ENCODE data around the gene ARHGEF4. TPM values are rescaled to one million over a fixed set of nuclear protein-coding genes. Genes with fewer than 3 reads are reported as not detected.

The ARHGEF4 gene
- total RNA-seq, 4 donors from 2014 or later: 52.8 to 82.4 (median 73.3) TPM

DNA sequence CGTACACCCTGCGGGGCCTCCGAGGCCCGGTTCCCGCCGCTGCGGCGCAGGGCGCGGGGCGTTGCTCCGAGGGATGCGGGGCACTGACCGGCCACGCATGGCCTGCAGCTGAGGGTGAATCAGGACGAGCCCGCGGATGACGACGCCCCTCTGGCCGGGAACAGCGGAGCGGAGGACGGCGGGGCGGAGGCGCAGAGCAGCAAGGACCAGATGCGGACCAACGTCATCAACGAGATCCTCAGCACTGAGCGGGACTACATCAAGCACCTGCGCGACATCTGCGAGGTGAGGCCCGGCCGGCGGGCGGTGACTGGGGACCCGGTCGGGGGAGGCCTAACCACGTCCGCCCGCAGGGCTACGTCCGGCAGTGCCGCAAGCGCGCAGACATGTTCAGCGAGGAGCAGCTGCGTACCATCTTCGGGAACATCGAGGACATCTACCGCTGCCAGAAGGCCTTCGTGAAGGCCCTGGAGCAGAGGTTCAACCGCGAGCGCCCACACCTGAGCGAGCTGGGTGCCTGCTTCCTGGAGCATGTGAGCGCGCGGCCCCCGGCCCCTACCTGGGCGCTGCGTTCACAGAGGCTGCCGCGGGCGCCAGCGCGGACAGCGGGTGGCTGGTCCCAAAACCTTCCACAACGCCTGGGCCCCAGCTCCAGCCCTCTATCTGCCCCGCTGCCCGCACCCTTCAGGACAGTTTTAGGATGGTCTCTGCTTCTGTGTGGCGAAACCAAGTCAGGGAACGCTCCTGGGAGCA is 203.4 kb downstream of the ARHGEF4 start:
- WGBS, 2 donors: 52 to 59% methylated on average over 20 to 38 of the region's 75 CpGs
- DNase-seq: no peak
- H3K4me1 ChIP-seq: peaks cover 2 to 27% (median 3%) of the 10 kb centered on the region in 3 donors
- H3K4me3 ChIP-seq: peak overlapping the region in 2 of 4 donors; percentile 18 to 32
- H3K27me3 ChIP-seq: peaks cover 0 to 24% (median 0%) of the 10 kb centered on the region in 4 donors
- no peak for TF ChIP-seq POLR2A (IDR thresholded peaks at IDR 0.05)
- TF ChIP-seq, protein P1, sequence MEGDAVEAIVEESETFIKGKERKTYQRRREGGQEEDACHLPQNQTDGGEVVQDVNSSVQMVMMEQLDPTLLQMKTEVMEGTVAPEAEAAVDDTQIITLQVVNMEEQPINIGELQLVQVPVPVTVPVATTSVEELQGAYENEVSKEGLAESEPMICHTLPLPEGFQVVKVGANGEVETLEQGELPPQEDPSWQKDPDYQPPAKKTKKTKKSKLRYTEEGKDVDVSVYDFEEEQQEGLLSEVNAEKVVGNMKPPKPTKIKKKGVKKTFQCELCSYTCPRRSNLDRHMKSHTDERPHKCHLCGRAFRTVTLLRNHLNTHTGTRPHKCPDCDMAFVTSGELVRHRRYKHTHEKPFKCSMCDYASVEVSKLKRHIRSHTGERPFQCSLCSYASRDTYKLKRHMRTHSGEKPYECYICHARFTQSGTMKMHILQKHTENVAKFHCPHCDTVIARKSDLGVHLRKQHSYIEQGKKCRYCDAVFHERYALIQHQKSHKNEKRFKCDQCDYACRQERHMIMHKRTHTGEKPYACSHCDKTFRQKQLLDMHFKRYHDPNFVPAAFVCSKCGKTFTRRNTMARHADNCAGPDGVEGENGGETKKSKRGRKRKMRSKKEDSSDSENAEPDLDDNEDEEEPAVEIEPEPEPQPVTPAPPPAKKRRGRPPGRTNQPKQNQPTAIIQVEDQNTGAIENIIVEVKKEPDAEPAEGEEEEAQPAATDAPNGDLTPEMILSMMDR (IDR thresholded peaks at IDR 0.05): no peak
- intact Hi-C loops (cut with DNase I): no loop called here
- H3K9me3 ChIP-seq: no peaks in the 10 kb centered on the region
- H3K36me3 ChIP-seq: peaks cover 0 to 81% (median 7%) of the 10 kb centered on the region in 3 donors
- no peak overlapping the region for H3K27ac ChIP-seq

DNA sequence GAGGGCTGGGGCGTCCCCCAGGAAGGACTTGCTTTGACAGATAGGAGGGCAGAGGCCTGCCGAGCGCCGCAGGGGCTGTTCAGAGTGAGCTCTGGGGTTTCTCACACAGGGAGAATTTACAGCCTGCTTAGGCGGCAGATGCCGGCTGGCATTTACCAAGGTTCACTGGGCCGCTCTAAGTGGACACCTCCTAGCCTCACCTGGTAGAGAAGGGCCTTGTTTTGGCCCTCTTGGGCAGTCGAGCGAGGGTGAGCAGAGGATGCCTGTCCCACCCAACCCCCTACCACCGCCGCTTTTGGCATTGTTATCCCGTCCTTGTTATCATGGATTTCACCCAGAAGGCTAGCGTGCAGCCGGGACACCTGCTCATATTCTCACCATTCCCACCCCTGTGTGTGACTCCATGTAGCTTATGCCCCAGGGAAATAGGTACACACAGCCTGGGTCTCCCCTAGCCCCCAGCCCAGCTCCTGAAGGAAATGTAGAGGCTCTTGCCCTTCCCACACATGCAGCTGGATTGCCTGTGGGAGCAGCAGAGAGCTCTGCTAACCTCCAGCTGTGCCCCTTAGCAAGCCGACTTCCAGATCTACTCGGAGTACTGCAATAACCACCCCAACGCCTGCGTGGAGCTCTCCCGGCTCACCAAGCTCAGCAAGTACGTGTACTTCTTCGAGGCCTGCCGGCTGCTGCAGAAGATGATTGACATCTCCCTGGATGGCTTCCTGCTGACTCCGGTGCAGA is 204.1 kb downstream of the ARHGEF4 start:
- no peak overlapping the region for H3K4me3 ChIP-seq
- no peak for DNase-seq
- no peak for TF ChIP-seq POLR2A (IDR thresholded peaks at IDR 0.05)
- TF ChIP-seq, protein P1 (IDR thresholded peaks at IDR 0.05): no peak
- 80% methylated on average over 7 to 15 of the region's 23 CpGs for WGBS, 2 donors
- peaks cover 0 to 17% (median 0%) of the 10 kb centered on the region in 4 donors for H3K27me3 ChIP-seq
- H3K9me3 ChIP-seq: no peaks in the 10 kb centered on the region
- intact Hi-C loops (cut with DNase I): no loop called here
- H3K27ac ChIP-seq: no peak overlapping the region
- H3K4me1 ChIP-seq: peaks cover 0 to 20% (median 0%) of the 10 kb centered on the region in 3 donors
- H3K36me3 ChIP-seq: peaks cover 0 to 87% (median 7%) of the 10 kb centered on the region in 3 donors

DNA sequence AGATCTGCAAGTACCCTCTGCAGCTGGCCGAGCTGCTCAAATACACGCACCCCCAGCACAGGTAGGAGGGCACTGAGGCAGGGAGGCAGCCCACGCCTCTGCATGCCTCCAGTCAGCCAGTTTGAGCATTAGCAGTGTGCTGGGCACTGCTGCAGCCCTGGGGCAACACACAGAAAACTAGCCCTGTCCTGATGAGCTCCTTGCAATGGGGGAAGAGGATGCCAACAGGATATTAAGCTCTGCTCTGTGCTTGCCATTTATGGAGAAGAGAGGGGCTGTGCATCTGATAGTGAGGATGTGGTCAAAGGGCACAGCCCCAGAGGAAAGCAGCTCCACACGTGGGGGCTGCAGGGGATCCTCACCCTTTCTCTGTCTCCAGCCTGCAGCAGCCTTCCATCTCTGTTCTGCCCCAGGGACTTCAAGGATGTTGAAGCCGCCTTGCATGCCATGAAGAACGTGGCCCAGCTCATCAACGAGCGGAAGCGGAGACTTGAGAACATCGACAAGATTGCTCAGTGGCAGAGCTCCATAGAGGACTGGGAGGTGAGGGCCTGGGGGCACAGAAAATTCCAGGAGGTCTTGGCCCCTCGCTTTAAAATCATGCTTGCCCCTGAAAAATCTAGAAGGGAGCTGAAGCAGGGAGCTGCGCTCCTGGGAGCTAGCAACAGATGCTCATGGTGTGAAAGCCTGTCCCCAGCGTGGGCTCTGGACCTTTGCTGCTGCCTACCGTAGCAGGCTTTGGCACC is 204.9 kb downstream of the ARHGEF4 start:
- H3K36me3 ChIP-seq: peaks cover 0 to 87% (median 10%) of the 10 kb centered on the region in 3 donors
- peaks cover 0 to 18% (median 0%) of the 10 kb centered on the region in 3 donors for H3K4me1 ChIP-seq
- intact Hi-C loops (cut with DNase I): no loop called here
- WGBS, 2 donors: 80 to 85% methylated on average over 8 to 10 of the region's 14 CpGs
- peaks cover 0 to 9% (median 0%) of the 10 kb centered on the region in 4 donors for H3K27me3 ChIP-seq
- no peaks in the 10 kb centered on the region for H3K9me3 ChIP-seq
- H3K4me3 ChIP-seq: no peak overlapping the region
- no peak for DNase-seq
- no peak for TF ChIP-seq POLR2A (IDR thresholded peaks at IDR 0.05)
- TF ChIP-seq, protein P1 (IDR thresholded peaks at IDR 0.05): no peak
- H3K27ac ChIP-seq: no peak overlapping the region

DNA sequence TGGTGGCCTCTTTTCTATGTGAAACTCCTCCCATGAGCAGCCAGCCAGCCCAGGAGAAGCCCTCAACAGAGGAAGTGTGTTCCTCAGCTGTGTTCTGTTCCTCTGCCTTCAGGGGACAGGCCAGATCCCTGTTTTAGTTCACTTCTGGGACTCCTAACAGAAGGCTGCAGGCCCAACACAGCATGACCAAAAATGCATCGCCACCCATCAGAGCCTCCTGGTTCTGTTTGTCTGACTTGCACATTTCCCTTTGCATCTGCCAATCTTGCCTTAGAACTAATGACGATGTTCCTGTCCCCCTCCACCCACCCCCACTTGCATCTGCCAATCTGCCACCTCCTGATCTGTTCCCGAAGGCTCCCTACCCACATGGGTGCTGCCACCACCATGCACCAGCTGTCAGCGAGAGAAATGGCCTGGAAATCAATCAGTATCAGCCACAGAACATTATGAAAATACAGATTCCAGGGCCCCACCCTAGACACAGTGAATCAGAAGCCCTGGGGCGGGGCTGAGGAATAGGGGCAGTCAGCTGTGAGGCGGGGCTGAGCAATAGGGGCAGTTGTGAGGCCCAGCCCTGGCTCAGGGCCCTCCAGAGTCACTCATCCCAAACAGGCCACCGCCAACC is 205.5 kb downstream of the ARHGEF4 start:
- Histone ChIP-seq H3K27me3 (peaks cover 0 to 6% (median 0%) of the 10 kb centered on the region in 4 donors), H3K4me1 (peaks cover 0 to 18% (median 0%) of the 10 kb centered on the region in 3 donors), H3K4me3 (no peak overlapping the region), H3K9me3 (no peaks in the 10 kb centered on the region), H3K27ac (no peak overlapping the region), H3K36me3 (peaks cover 0 to 87% (median 17%) of the 10 kb centered on the region in 3 donors)
- intact Hi-C loops (cut with DNase I): no loop called here
- 64 to 100% methylated on average over 1 to 3 of the region's 7 CpGs for WGBS, 2 donors
- TF ChIP-seq POLR2A (IDR thresholded peaks at IDR 0.05): no peak
- TF ChIP-seq, protein P1 (IDR thresholded peaks at IDR 0.05): no peak
- no peak for DNase-seq

Measured in esophagus squamous epithelium (tissue), 5 donors.